Neural crest cell (in vitro differentiated cells): Measurements from ENCODE around the gene LIN7C. TPM values are rescaled to one million over a fixed set of nuclear protein-coding genes. Genes with fewer than 3 reads are reported as not detected.

Experiments
- DNase-seq: peaks from one replicate; pipeline ENCODE4 v3.0.0; 2021; ENCODE audit warnings: low read depth, mixed read lengths, low spot score
- H3K27ac Mint-ChIP-seq: one replicate; pipeline ENCODE4 v1.8.0; 2021; ENCODE audit warnings: mild to moderate bottlenecking, mixed read lengths; ENCODE audit not compliant: unreplicated experiment
- H3K27me3 Mint-ChIP-seq: 2 replicates; pipeline ENCODE4 v1.8.0; 2021; ENCODE audit warnings: low read depth, mild to moderate bottlenecking, mixed read lengths
- H3K36me3 Mint-ChIP-seq: 2 replicates; pipeline ENCODE4 v1.8.0; 2021; ENCODE audit warnings: low read depth, mild to moderate bottlenecking, mixed read lengths
- H3K4me1 Mint-ChIP-seq: 2 replicates; pipeline ENCODE4 v1.8.0; 2021; ENCODE audit warnings: mixed read lengths
- H3K4me3 Mint-ChIP-seq: one replicate; pipeline ENCODE4 v1.8.0; 2021; ENCODE audit warnings: mild to moderate bottlenecking, mixed read lengths
- H3K9me3 Mint-ChIP-seq: 2 replicates; pipeline ENCODE4 v1.8.0; 2021; ENCODE audit warnings: mixed read lengths
- CTCF ChIP-seq: fragments of 200-600 bp; sonication (generic); conservative IDR thresholded peaks from 2 replicates; pipeline ENCODE4 v1.5.0; 2021; ENCODE audit warnings: antibody characterized with exemption, mild to moderate bottlenecking
- total RNA-seq: library from RNA; stranded (reverse); gene quantifications from 2 replicates; pipeline ENCODE4 v1.2.1, GENCODE V29; 2021

LIN7C gene
- total RNA-seq, 1 donor from 2014 or later, result 33.2 TPM

- no peaks in the 10 kb centered on the region for H3K27me3 Mint-ChIP-seq
- no peak overlapping the region for H3K27ac Mint-ChIP-seq
- DNase-seq, result no peak
- no peaks in the 10 kb centered on the region for H3K9me3 Mint-ChIP-seq
- peaks cover 10% of the 10 kb centered on the region for H3K4me1 Mint-ChIP-seq
- H3K4me3 Mint-ChIP-seq, result no peak overlapping the region
- no peak for TF ChIP-seq CTCF
- peaks cover 3% of the 10 kb centered on the region for H3K36me3 Mint-ChIP-seq
These were observed 5.7 kb upstream of the LIN7C start for GRCh38 chr11:27512238-27512637.

GRCh38 chr11:27509908-27510307 is 3.3 kb upstream of the LIN7C start:
- Mint-ChIP-seq H3K9me3 (no peaks in the 10 kb centered on the region), H3K27ac (no peak overlapping the region), H3K4me1 (peaks cover 29% of the 10 kb centered on the region), H3K27me3 (no peaks in the 10 kb centered on the region), H3K4me3 (no peak overlapping the region), H3K36me3 (peaks cover 3% of the 10 kb centered on the region)
- no peak for TF ChIP-seq CTCF
- no peak for DNase-seq

GRCh38 chr11:27507557-27508322 is 1.2 kb upstream of the LIN7C start:
- Mint-ChIP-seq H3K4me1 (peaks cover 35% of the 10 kb centered on the region), H3K36me3 (peaks cover 2% of the 10 kb centered on the region), H3K27ac (no peak overlapping the region), H3K9me3 (no peaks in the 10 kb centered on the region), H3K27me3 (no peaks in the 10 kb centered on the region), H3K4me3 (peak overlapping the region; percentile 98)
- no peak for TF ChIP-seq CTCF
- DNase-seq, result no peak

GRCh38 chr11:27505781-27506180 is 788 bp downstream of the LIN7C start:
- Mint-ChIP-seq H3K4me3 (peak overlapping the region; percentile 98), H3K36me3 (peaks cover 2% of the 10 kb centered on the region), H3K9me3 (no peaks in the 10 kb centered on the region), H3K27ac (peak overlapping the region; percentile 99), H3K4me1 (peaks cover 46% of the 10 kb centered on the region), H3K27me3 (no peaks in the 10 kb centered on the region)
- no peak for DNase-seq
- no peak for TF ChIP-seq CTCF

GRCh38 chr11:27504205-27504604 is 2.4 kb downstream of the LIN7C start:
- peaks cover 48% of the 10 kb centered on the region for H3K4me1 Mint-ChIP-seq
- peaks cover 2% of the 10 kb centered on the region for H3K36me3 Mint-ChIP-seq
- no peak for TF ChIP-seq CTCF
- no peak for DNase-seq
- H3K4me3 Mint-ChIP-seq, result peak overlapping the region; percentile 98
- H3K27me3 Mint-ChIP-seq, result no peaks in the 10 kb centered on the region
- no peaks in the 10 kb centered on the region for H3K9me3 Mint-ChIP-seq
- H3K27ac Mint-ChIP-seq, result no peak overlapping the region
